ENCODE results near the gene AUTS2.

AUTS2 gene

GRCh38 chr7:69620063-69620462 lies 21.8 kb downstream of the AUTS2 start (continued):
- TF ChIP-seq ZNF302 (tag by site-specific recombination; IDR thresholded peaks at IDR 0.05; ENCODE audit: low read depth) (no peak), IKZF3 (tag by site-specific recombination; IDR thresholded peaks at IDR 0.05) (peak; percentile 82), ZNF555 (tag by site-specific recombination; conservative IDR thresholded peaks at IDR 0.05) (no peak), ZNF580 (tag by site-specific recombination; IDR thresholded peaks at IDR 0.05) (no peak), ZNF426 (tag by site-specific recombination; IDR thresholded peaks at IDR 0.05) (no peak), ZBTB10 (tag by site-specific recombination; IDR thresholded peaks at IDR 0.05) (no peak), ZNF660 (tag by site-specific recombination; IDR thresholded peaks at IDR 0.05) (no peak), REST (tag by site-specific recombination; IDR thresholded peaks at IDR 0.05) (no peak), WT1 (tag by site-specific recombination; IDR thresholded peaks at IDR 0.05) (peak; percentile 69), ZNF18 (tag by site-specific recombination; IDR thresholded peaks at IDR 0.05) (no peak), ZNF146 (tag by site-specific recombination; IDR thresholded peaks at IDR 0.05) (no peak), BCL6B (tag by site-specific recombination; IDR thresholded peaks at IDR 0.05) (no peak), ZNF16 (tag by site-specific recombination; IDR thresholded peaks at IDR 0.05; ENCODE audit: low read depth) (no peak), ZNF341 (tag by site-specific recombination; IDR thresholded peaks at IDR 0.05; ENCODE audit: low read depth) (no peak), PRDM6 (tag by site-specific recombination; IDR thresholded peaks at IDR 0.05) (peak; percentile 97), ZNF19 (tag by site-specific recombination; IDR thresholded peaks at IDR 0.05; ENCODE audit: low read depth) (no peak), HOXD13 (CRISPR knock-in tag; IDR thresholded peaks at IDR 0.05; ENCODE audit: borderline replicate concordance) (no peak), RBAK (tag by site-specific recombination; IDR thresholded peaks at IDR 0.05) (no peak), ZNF510 (tag by site-specific recombination; IDR thresholded peaks at IDR 0.05; ENCODE audit: insufficient replicate concordance) (no peak), ZNF776 (tag by site-specific recombination; IDR thresholded peaks at IDR 0.05; ENCODE audit: borderline replicate concordance) (no peak), GLI2 (tag by site-specific recombination; IDR thresholded peaks at IDR 0.05; ENCODE audit: borderline replicate concordance, low read depth) (no peak), ZNF654 (tag by site-specific recombination; IDR thresholded peaks at IDR 0.05; ENCODE audit: low read depth) (no peak), ZNF645 (tag by site-specific recombination; IDR thresholded peaks at IDR 0.05) (no peak), SETDB1 (IDR thresholded peaks at IDR 0.05; ENCODE audit: insufficient read length, low read length) (no peak), BCL11B (tag by site-specific recombination; IDR thresholded peaks at IDR 0.05; ENCODE audit: low read depth) (no peak), BCL11A (tag by site-specific recombination; IDR thresholded peaks at IDR 0.05; ENCODE audit: low read depth) (no peak)
